RWPE1 (cell line): ENCODE results near the gene KLRF1.
"Not testable (repeated sequence)": the region's sequence is repeated elsewhere in the genome, so short reads cannot be mapped to it uniquely, and the experiment has no call there.

Experiments used
- CTCF ChIA-PET: fragments of 350-600 bp; sonication (Branson Sonifier 250); formaldehyde crosslinking; extraction: SDS; loops from one replicate; lab custom pipeline; 2021; lab: Yijun Ruan, JAX
- POLR2A ChIA-PET: fragments of 400-600 bp; formaldehyde crosslinking; extraction: SDS; loops from one replicate; lab custom pipeline; 2020; ENCODE audit warnings: antibody characterized with exemption; ENCODE audit not compliant: low non-redundant PET; lab: Yijun Ruan, JAX
- DNase-seq: peaks from one replicate; pipeline ENCODE4 v3.0.0; 2012; ENCODE audit warnings: low spot score
- H3K27ac ChIP-seq: fragments of 450-650 bp; 2 replicates; pipeline ENCODE4 v1.5.1; 2017
- CTCF ChIP-seq: fragments of 450-650 bp; conservative IDR thresholded peaks from 2 replicates; pipeline ENCODE4 v1.5.1; 2017; ENCODE audit warnings: low read depth, mild to moderate bottlenecking

KLRF1 gene

GRCh38 chr12:9870286-9870866 is 43.1 kb downstream of the KLRF1 start:
- no peak overlapping the region for H3K27ac ChIP-seq
- ChIA-PET POLR2A (no interaction called here), CTCF (interaction anchor here (0.7 kb wide), 1 partner anchor 492 kb away, joined by 3 read pairs; no protein-coding TSS in a partner anchor)
- no peak for TF ChIP-seq CTCF
- no peak for DNase-seq

GRCh38 chr12:9872162-9872561 is 44.9 kb downstream of the KLRF1 start:
- ChIA-PET CTCF (interaction anchor here (0.6 to 0.9 kb wide), 4 partner anchors 10 to 1421 kb away, joined by 3 to 5 read pairs (median 4); no protein-coding TSS in a partner anchor), POLR2A (no interaction called here)
- no peak for TF ChIP-seq CTCF
- peak overlapping the region; percentile 77 for H3K27ac ChIP-seq
- no peak for DNase-seq

- ChIA-PET POLR2A (no interaction called here), CTCF (interaction anchor here (0.7 to 0.9 kb wide), 2 partner anchors 10 to 59 kb away, joined by 3 read pairs; no protein-coding TSS in a partner anchor)
- DNase-seq = peak; percentile 24
- no peak for TF ChIP-seq CTCF
- H3K27ac ChIP-seq = peak overlapping the region; percentile 77
Observed at GRCh38 chr12:9872742-9873141, 45.5 kb downstream of the KLRF1 start.

- POLR2A ChIA-PET, DNase-seq, CTCF ChIA-PET, H3K27ac ChIP-seq: not testable (repeated sequence)
Observed at GRCh38 chr12:9876120-9876519, 48.8 kb downstream of the KLRF1 start.

- CTCF ChIA-PET = no interaction called here
- DNase-seq = no peak
- no peak for TF ChIP-seq CTCF
- POLR2A ChIA-PET = no interaction called here
- no peak overlapping the region for H3K27ac ChIP-seq
Observed at GRCh38 chr12:9880532-9881078, 53.3 kb downstream of the KLRF1 start.

- POLR2A ChIA-PET = no interaction called here
- no peak for DNase-seq
- TF ChIP-seq CTCF = no peak
- no peak within 1 kb of the TSS for H3K27ac ChIP-seq
- CTCF ChIA-PET = interaction anchor here (0.6 kb wide), 1 partner anchor 43 kb away, joined by 4 read pairs; no protein-coding TSS in a partner anchor
Observed at GRCh38 chr12:9881246-9881645, 54.0 kb downstream of the KLRF1 start, which contains the start of gene KLRF2. TSS of gene KLRF2 (plus strand) at chr12:9881489. CDS start at chr12:9881596, 107 bp downstream.

- CTCF ChIA-PET = interaction anchor here (0.6 kb wide), 1 partner anchor 9 kb away, joined by 3 read pairs; no protein-coding TSS in a partner anchor
- no peak for TF ChIP-seq CTCF
- POLR2A ChIA-PET = no interaction called here
- H3K27ac ChIP-seq = no peak overlapping the region
- DNase-seq = no peak
Observed at GRCh38 chr12:9881988-9882387, 54.7 kb downstream of the KLRF1 start.
